ENCODE measurements around the gene ADORA1.

DNA sequence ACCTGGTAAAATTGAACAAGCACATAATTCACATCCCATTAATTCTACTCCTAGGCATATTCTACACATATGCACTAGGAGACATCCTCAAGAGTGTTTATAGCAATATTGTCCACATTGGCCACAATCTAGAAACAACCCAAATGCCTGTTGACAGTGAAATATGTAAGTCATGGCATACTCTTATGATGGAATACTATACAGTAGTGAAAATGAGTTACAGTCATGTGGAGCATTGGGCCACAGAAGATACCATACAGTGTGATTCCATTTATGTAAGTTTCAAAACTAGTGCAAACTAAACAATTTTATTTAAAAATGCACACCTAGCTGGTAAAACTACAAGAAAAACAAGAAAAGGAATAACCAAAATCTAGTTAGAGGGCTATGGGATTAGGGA lies 82.8 kb downstream of the ADORA1 start:
- TF ChIP-seq, protein P1, sequence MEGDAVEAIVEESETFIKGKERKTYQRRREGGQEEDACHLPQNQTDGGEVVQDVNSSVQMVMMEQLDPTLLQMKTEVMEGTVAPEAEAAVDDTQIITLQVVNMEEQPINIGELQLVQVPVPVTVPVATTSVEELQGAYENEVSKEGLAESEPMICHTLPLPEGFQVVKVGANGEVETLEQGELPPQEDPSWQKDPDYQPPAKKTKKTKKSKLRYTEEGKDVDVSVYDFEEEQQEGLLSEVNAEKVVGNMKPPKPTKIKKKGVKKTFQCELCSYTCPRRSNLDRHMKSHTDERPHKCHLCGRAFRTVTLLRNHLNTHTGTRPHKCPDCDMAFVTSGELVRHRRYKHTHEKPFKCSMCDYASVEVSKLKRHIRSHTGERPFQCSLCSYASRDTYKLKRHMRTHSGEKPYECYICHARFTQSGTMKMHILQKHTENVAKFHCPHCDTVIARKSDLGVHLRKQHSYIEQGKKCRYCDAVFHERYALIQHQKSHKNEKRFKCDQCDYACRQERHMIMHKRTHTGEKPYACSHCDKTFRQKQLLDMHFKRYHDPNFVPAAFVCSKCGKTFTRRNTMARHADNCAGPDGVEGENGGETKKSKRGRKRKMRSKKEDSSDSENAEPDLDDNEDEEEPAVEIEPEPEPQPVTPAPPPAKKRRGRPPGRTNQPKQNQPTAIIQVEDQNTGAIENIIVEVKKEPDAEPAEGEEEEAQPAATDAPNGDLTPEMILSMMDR (IDR thresholded peaks at IDR 0.05): no peak
- TF ChIP-seq POLR2A (IDR thresholded peaks at IDR 0.05): no peak

Data from esophagus squamous epithelium (tissue), 4 donors.